ENCODE results near the gene PERM1. TPM values are rescaled to one million over a fixed set of nuclear protein-coding genes. Genes with fewer than 3 reads are reported as not detected.
A peak's percentile ranks its signal among the peaks of the same experiment; 100 is the strongest.
"Not testable (repeated sequence)": the region's sequence is repeated elsewhere in the genome, so short reads cannot be mapped to it uniquely, and the experiment has no call there.

Gene PERM1
- total RNA-seq (2014; rRNA removed; shearing (Covaris generic)): not detected in 2 replicates
- total RNA-seq (2022): not detected in 2 replicates
- Bru-seq, nascent RNA: not detected
- BruChase-seq, experiment 1, labeled RNA remaining after a 6-hour chase: not detected
- BruChase-seq, experiment 2, labeled RNA remaining after a 2-hour chase: not detected
- long read RNA-seq: 0 reads

- no TSS peak for BruUV-seq (replicated peaks)
- no peaks in the 10 kb centered on the region for H3K79me2 ChIP-seq (ENCODE audit: insufficient read depth, low read depth, low read length)
- no peaks in the 10 kb centered on the region for H3K9me2 ChIP-seq (ENCODE audit: insufficient read depth, low read length)
- no peak within 1 kb of the TSS for H2AFZ ChIP-seq (ENCODE audit: low read length)
- TF ChIP-seq EZH2phosphoT487 (IDR thresholded peaks at IDR 0.05; ENCODE audit: borderline replicate concordance, low read depth, low read length): no peak
- CTCF ChIA-PET (ENCODE audit: unreplicated experiment): no interaction called here
- intact Hi-C loops (cut with micrococcal nuclease; ENCODE audit: unreplicated experiment): loop anchor here (10.0 kb wide), 1 partner anchor 53 kb away; no protein-coding TSS in a partner anchor
- H3K36me3 ChIP-seq (ENCODE audit: insufficient read depth, low read length): no peaks in the 10 kb centered on the region
- no peaks in the 10 kb centered on the region for H3K9me3 ChIP-seq (ENCODE audit: low read length)
- H3K4me1 ChIP-seq (ENCODE audit: insufficient read depth, low read length, poor library complexity, severe bottlenecking): no peaks in the 10 kb centered on the region
- H3K4me3 ChIP-seq (ENCODE audit: low read depth, low read length, poor library complexity, severe bottlenecking): no peak within 1 kb of the TSS
- no peak within 1 kb of the TSS for H3K27ac ChIP-seq (ENCODE audit: low read depth, low read length, poor library complexity, severe bottlenecking)
- no peak within 1 kb of the TSS for H3K4me2 ChIP-seq (ENCODE audit: low read length)
- no peaks in the 10 kb centered on the region for H4K20me1 ChIP-seq (ENCODE audit: insufficient read depth, low read length)
- POLR2A ChIA-PET: no interaction called here
- no peak for DNase-seq (ENCODE audit: low spot score)
These were observed at the start of gene PERM1 for GRCh38 chr1:981955-982558. Gene PERM1 (minus strand): TSS chr1:982093. CDS start chr1:981029, 1,064 bp downstream.

- H3K36me3 ChIP-seq (ENCODE audit: insufficient read depth, low read length); H2AFZ ChIP-seq (ENCODE audit: low read length); H3K27ac ChIP-seq (ENCODE audit: low read depth, low read length, poor library complexity, severe bottlenecking); H3K9me3 ChIP-seq (ENCODE audit: low read length); H3K4me3 ChIP-seq (ENCODE audit: low read depth, low read length, poor library complexity, severe bottlenecking); H3K79me2 ChIP-seq (ENCODE audit: insufficient read depth, low read depth, low read length); H4K20me1 ChIP-seq (ENCODE audit: insufficient read depth, low read length); DNase-seq (ENCODE audit: low spot score); CTCF ChIA-PET (ENCODE audit: unreplicated experiment); BruUV-seq (replicated peaks); POLR2A ChIA-PET; H3K9me2 ChIP-seq (ENCODE audit: insufficient read depth, low read length): not testable (repeated sequence)
- H3K4me2 ChIP-seq (ENCODE audit: low read length): peak overlapping the region; percentile 35
- intact Hi-C loops (cut with micrococcal nuclease; ENCODE audit: unreplicated experiment): loop anchor here (5.0 to 10.0 kb wide), 3 partner anchors 46 to 276 kb away; partner anchors contain the start of genes ACAP3, B3GALT6, PERM1 and PUSL1
- peaks cover 20% of the 10 kb centered on the region for H3K4me1 ChIP-seq (ENCODE audit: insufficient read depth, low read length, poor library complexity, severe bottlenecking)
These were observed 49.2 kb upstream of the PERM1 start for GRCh38 chr1:1030867-1031658.

- intact Hi-C loops (cut with micrococcal nuclease; ENCODE audit: unreplicated experiment): no loop called here
- BruUV-seq (replicated peaks): no TSS peak
- TF ChIP-seq CTCF (conservative IDR thresholded peaks at IDR 0.05; ENCODE audit: low read length): no peak
- TF ChIP-seq EZH2phosphoT487 (IDR thresholded peaks at IDR 0.05; ENCODE audit: borderline replicate concordance, low read depth, low read length): no peak
- H3K79me2 ChIP-seq (ENCODE audit: insufficient read depth, low read depth, low read length): no peaks in the 10 kb centered on the region
- H3K36me3 ChIP-seq (ENCODE audit: insufficient read depth, low read length): no peaks in the 10 kb centered on the region
- no peak overlapping the region for H3K4me3 ChIP-seq (ENCODE audit: low read depth, low read length, poor library complexity, severe bottlenecking)
- no peak overlapping the region for H2AFZ ChIP-seq (ENCODE audit: low read length)
- no peaks in the 10 kb centered on the region for H3K9me3 ChIP-seq (ENCODE audit: low read length)
- H3K9me2 ChIP-seq (ENCODE audit: insufficient read depth, low read length): no peaks in the 10 kb centered on the region
- H4K20me1 ChIP-seq (ENCODE audit: insufficient read depth, low read length): no peaks in the 10 kb centered on the region
- H3K27ac ChIP-seq (ENCODE audit: low read depth, low read length, poor library complexity, severe bottlenecking): no peak overlapping the region
- POLR2A ChIA-PET: no interaction called here
- DNase-seq (ENCODE audit: low spot score): no peak
- CTCF ChIA-PET (ENCODE audit: unreplicated experiment): no interaction called here
- no peak overlapping the region for H3K4me2 ChIP-seq (ENCODE audit: low read length)
- peaks cover 20% of the 10 kb centered on the region for H3K4me1 ChIP-seq (ENCODE audit: insufficient read depth, low read length, poor library complexity, severe bottlenecking)
These were observed 45.9 kb upstream of the PERM1 start for GRCh38 chr1:1027791-1028190.
